HG02642 (cell line): ENCODE results near the gene BABAM2.

Experiments used
- ATAC-seq: cut with Tn5 transposase; IDR thresholded peaks from one replicate; pipeline ENCODE4 v1.9.1; 2021; ENCODE audit warnings: mild to moderate bottlenecking; ENCODE audit not compliant: unreplicated experiment, poor library complexity

Gene BABAM2

GRCh38 chr2:28287256-28287915, 396.9 kb downstream of the BABAM2 start:
- no peak for ATAC-seq

DNA sequence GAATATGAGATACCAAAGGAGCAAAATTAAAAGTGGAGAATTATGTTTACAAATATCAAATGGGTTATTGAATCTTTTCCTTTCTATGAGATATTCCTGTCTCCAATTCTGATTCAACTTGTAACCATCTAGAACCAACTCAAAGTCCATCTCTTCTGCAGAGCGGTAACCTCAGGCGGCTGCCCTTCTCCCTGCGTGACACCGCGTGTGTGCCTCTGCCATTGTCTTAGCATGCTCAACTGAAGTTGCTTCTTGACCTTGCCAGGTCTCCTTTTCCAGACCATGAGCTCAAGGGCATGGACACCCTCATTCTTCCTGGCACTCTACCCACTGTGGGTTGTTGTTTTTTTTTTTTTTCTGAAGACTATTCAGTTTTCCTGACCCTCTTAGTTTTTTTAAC, 398.1 kb downstream of the BABAM2 start:
- ATAC-seq = no peak

DNA sequence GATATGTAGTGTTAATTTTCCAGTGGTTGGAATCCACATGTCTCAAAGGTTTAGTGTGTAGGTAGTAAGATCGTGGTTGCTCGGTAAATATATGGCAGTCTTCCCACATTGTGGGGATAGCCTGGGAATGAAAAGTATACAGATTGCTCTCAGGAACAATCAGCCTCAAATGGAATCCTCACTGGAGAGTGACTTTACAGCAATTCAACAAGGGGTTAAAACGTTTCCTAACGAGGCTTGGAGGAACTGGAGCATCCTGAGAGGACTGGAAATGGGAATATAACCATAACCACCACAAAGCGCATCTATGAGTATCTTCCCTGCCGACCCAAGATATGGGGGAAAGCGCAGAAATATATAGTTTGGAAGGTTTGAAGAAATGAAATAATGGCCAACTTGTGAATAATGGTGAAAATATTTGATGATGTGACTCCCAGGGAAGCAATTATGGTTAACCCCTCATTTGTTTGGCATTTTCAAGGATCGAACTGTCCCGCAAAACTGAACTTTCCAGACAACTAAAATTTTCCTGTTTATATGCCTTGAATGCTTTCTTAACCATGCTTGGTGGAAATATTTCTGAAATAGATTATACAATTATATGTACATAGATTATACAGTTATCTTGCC, 401.4 kb downstream of the BABAM2 start:
- ATAC-seq = no peak

DNA sequence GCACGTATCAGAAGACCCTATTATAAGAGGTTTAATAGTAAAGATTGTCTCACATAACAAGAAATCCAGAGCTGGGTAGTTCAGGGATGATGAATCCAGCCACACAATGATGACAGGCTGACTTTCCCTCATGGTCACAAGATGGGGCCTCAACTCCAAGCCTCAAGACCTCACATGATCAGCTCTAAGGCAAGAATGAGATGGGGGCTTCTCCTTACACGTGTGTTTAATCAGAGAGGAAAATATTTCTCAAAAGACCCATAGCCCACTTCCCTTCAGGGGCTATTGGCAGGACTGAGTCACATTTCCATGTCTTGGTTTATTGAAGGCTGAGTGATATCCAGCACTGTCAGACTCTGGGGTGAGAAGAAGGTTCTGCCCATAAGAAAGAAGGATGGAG, 402.0 kb downstream of the BABAM2 start:
- no peak for ATAC-seq

DNA sequence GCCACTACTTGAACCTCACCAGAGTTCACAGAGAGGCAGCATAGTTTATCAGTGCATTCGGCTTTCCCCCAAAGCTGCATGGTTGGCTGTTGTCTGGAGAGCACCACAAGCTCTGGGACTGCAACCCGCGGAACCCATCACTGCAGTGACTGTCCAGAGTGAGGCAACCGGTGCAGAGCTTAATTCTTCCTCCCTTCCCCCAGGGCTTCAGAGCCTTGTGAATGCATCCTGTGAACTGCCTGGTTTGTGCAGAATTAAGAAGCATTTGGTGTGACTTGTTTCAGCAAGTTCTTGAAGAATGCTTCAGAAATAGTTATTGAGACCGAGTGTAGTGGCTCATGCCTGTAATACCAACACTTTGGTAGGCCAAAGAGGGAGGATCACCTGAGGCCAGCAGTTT, 402.9 kb downstream of the BABAM2 start:
- no peak for ATAC-seq

DNA sequence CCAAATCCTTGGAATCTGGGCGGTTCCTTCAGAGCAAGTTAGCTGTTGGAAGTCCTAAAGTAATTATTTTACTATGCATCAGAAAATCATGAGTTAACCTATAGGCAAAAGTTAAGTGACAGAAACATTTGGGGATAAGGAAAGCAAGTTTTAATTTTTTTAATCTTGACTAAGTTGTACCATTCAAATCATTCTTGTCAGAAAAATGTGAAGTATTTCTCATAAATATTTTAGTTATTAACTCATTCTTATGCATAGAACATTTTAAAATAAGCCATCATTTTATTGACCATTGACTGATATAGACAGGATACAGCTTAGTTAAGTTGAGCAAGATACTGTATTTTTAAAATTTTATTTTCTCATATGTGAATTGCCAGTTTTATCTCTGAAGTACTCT, 403.9 kb downstream of the BABAM2 start:
- no peak for ATAC-seq

DNA sequence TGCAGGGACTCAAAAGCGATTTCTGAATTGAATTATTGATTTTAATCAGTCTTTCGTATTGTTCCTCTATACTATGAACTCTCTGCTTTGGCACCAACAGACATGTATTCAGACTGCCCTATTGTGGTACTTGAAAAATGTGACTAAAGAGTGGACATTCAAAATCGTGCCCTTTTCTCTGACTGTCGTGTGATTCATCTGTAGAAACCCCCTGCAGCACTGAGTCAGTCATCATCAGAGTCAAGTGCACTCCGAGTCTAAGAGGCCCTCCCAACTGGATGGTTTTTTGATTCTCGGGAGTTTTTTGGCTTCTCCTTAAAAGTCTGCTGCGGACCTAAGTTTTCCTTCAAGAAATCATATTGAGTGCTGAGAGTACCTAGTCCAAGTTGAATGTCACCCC, 405.7 kb downstream of the BABAM2 start:
- ATAC-seq = no peak

DNA sequence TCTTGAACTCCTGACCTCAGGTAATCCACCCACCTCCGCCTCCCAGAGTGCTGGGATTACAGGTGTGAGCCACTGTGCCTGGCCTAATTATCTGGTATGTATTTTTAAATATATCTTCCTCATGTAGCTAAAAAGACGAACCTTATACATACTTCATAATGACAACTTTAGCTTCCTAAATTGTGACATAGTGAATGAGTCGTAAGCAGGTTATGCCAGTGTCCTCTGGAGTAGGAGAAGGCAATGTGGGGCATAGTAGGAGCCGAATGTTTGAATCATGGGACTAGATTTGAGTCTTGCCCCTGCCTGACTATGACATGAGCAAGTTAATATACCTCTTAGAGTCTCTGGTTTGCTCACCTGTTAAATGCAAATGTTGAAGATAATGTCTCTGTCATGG, 406.4 kb downstream of the BABAM2 start:
- ATAC-seq = no peak

- no peak for ATAC-seq
Observed at GRCh38 chr2:28297531-28297930, 407.0 kb downstream of the BABAM2 start.

GRCh38 chr2:28298406-28298805, 407.9 kb downstream of the BABAM2 start:
- no peak for ATAC-seq

- ATAC-seq = no peak
Observed at GRCh38 chr2:28300485-28301341, 410.2 kb downstream of the BABAM2 start.

DNA sequence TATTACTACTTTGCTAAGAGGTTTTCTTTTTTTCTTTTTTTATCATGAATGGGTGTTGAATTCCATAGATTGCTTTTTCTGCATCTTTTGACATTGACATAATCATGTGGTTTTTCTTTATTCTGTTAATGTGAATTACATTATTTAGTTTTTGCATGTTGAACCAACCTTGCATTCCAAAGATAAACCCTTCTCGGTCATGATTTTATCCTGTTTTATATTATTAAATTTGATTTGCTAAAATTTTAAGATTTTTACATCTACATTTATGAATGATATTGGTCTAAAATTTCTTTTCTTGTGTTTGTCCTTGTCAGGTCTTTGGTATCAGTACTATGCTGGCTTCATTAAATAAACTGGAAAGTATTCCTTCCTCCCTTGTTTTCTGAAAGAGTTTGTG, 414.7 kb downstream of the BABAM2 start:
- ATAC-seq = no peak

DNA sequence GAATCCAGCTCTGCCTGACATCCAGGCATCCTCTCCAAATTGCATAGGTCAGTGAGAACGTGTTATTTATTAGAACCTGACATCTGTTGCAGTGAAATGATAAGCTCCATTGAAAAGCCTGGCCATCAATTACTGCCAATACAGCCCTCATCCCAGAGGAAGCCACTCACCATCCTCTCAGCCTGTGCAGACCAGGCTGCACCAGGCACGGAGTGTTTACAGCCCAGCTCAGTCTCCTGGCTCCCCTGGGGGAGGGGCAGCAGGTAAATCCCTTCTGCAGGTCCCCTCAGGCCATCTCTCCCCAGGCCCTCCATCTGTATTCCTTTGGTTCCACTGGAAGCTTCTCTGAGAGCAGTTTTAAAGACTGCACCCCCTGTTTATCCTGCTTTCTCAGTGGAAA, 419.6 kb downstream of the BABAM2 start:
- ATAC-seq = no peak

DNA sequence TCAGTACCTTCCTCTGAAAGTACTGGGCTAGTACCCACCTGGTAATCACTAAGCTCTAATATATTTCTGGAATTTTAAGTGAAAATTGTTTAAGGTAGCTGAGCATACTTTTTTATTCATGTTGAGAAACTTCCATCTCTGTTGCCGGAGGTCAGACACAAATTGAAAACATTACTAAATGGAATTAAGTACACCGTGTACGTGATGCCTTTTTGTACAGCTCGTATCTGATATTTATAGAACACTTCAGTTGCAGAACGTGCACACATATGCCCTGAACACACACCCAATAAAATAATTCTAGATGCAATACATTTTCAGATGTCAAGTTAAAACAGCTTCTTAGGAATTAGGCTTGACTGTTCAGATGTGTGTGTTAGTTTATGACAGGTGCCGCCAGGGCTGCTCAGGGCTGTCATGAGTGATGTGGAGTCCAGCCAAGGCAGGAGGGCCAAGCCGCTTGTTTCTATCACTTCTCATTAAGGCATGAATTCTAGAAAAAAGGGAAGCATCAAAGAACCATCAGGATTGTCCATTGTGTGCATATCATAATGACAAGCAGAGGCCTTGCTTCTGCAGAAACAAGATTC, 421.2 kb downstream of the BABAM2 start:
- ATAC-seq = no peak

DNA sequence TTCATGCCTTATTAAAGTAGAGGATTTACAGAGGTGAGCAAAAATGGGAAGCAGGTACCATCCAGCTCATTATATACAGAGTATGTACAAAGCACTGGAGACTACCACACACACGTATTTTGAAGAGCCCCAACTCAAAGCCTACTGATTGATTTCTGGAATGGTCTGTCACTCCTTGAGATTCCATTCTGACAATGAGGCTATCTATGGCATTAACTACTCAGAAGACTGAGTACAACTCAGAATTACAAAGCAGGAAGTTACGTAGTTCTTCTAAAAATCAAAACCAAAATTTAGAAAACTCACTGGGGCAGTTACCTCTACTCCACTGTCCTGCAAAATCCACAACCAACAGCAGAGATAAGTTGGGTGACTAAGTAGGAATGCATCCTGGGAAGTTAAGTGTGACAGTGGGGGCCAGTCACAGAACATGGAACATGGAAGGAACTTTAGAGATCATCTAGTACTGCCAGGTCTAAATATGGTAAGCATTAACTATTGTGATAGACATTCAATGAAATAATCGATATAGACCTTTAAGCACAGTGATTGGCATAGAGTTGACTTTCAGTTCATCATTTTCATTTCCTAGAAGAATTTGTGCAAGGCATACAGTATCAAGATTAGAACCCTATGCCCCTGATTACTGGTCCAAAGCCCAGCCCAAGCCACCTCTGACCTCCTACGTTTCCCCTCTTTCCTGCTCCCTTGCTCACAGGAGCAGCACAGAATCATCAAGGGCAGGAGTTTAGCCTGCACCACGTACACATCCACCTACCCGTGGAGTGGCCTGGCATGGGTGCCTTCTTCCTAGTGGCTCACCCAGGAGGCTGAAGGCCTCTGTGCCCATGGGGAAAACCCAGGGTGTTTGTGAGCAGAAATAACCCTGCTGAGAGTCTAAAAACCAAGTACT, 422.0 kb downstream of the BABAM2 start:
- no peak for ATAC-seq

GRCh38 chr2:28313220-28313784, 422.8 kb downstream of the BABAM2 start:
- ATAC-seq = no peak

DNA sequence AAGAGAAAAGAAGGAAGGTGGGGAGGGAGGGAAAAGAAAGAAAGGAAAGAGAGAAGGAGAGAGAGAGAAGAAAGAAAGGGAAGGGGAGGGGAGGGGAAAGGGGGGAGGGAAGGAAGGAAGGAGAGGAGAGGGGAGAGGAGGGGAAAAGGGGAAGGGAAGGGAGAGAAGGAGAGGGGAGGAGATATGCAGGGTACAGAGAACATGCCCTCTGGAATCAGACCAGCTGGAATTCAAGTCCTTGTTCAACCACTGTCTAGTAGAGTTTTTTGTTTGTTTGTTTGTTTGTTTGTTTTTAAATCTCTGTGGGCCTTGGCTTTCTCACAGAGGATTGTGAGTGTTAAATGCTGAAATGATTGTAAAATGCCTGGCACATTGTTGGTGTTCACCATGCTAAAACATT, 424.4 kb downstream of the BABAM2 start:
- no peak for ATAC-seq

DNA sequence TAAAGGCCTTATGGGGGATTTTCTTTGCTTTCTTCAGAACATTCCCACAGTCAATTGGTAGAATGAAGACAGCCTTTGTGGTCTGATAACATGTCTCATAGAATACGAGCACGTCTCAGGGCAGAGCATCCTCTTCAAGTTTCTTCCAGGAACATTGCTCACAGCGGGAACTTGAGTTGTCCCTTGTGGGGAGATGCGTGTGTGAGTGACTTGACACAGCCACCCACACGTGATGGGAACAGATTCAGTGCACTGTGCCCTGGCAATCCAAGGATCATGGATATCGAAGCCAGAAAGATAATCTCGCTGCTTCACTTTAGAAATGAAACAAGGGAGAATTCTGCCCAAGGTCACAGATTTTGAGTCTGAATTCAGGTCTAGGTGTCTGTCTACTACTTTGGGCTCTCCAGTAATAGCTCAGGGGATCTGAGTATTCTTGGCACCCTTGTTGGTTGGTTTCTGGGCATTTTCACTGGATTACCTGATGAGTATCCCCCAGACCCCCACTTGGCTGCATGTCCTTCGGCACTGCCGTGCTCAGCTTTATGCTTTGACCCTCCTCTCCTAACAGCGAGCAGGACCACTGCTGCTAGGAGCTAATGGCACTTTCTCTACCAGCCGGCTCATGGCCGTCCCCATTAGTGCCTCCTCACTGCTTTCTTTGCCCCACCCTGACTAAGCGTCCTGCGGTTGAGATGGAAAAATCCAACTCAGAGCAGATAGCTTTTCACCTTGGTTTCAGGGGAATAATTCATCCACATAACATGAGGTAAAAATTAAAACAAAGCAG, 426.2 kb downstream of the BABAM2 start:
- no peak for ATAC-seq

GRCh38 chr2:28317390-28317789, 426.9 kb downstream of the BABAM2 start:
- ATAC-seq = no peak
